Rectal smooth muscle tissue (tissue), 1 donor: ENCODE measurements around the gene RHOC.
"Not testable (repeated sequence)": the region's sequence is repeated elsewhere in the genome, so short reads cannot be mapped to it uniquely, and the experiment has no call there.

Source experiments
- H3K27ac ChIP-seq: one replicate; pipeline ENCODE4 v1.7.0; 2013; ENCODE audit warnings: low read depth, low read length, inconsistent platforms
- H3K27me3 ChIP-seq: one replicate; pipeline ENCODE4 v1.7.0; 2013; ENCODE audit warnings: low read length; ENCODE audit not compliant: control insufficient read depth, insufficient read depth
- H3K36me3 ChIP-seq: one replicate; pipeline ENCODE4 v1.7.0; 2013; ENCODE audit warnings: low read length; ENCODE audit not compliant: control insufficient read depth, insufficient read depth
- H3K4me1 ChIP-seq: one replicate; pipeline ENCODE4 v1.7.0; 2013; ENCODE audit warnings: low read length; ENCODE audit not compliant: control insufficient read depth, insufficient read depth
- H3K4me3 ChIP-seq: one replicate; pipeline ENCODE4 v1.7.0; 2013; ENCODE audit warnings: low read length
- H3K9ac ChIP-seq: one replicate; pipeline ENCODE4 v1.7.0; 2013; ENCODE audit warnings: low read length

The RHOC gene

DNA sequence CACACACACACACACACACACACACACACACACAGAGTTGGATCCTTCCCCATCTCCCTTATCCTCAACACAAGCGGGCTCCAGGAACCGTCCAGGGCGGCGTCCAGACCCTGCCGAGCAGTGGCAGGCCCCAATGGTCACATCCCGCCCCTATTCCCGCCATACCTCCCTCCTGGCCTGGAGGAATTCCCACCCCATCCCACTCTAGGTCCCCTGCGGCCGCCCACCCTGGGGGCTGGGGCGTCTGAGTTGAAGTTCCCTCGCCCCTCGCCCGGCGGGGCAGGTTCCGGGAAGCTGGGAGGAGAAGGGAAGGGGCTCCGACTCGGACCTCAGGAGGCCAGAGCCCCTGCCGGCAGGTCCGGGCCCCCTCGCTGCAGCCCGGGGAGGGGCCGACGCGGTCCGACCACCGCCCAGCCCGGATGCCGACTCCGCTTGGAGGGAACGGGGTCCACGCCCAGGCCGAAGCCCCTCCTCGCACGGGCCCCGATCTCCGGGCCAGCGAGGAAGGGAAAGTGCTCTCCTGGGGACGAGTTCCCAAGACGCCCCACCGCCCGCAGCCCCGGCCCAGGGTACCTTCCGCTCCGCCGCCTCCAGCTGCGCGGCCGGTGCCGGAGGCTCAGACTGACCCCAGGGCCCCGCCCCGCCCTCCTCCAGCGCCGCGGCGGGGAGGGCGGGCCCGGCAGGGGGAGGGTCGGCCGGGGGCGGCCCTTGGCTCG, at the start of gene RHOC:
TSS of gene RHOC (minus strand) at position 623 of the 716 bp plus-strand sequence. CDS start 3,328 bp downstream, outside the sequence.
- Histone ChIP-seq H3K27me3 (no peaks in the 10 kb centered on the region), H3K36me3 (peaks cover 7% of the 10 kb centered on the region), H3K4me1 (peaks cover 23% of the 10 kb centered on the region), H3K27ac (peak within 1 kb of the TSS; percentile 89), H3K9ac (peak within 1 kb of the TSS; percentile 77), H3K4me3 (peak within 1 kb of the TSS; percentile 79)

DNA sequence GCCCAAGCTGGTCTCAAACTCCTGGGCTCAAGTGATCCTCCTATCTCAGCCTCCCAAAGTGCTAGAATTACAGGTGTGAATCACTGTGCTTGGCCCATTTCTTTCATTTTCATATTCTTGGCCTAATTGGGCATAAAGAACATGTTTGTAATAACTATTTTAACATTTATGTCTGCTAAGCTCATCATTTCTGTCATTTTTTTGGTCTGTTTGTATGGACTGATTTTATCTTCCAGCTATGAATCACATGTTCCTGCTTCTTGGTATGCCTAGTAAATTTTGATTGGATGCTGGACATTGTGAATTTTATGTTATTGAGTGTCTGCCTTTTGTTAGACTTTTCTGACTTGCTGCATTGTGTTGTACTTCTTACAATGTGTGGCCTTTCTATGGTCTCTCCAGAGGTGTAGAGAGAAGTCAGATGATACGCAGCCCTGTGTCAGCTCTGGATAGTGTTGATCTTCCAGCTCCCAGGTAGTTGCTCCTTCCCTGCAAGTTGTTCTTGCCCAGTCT, 47.2 kb upstream of the RHOC start:
- H3K9ac ChIP-seq, result no peak overlapping the region
- H3K27ac ChIP-seq, result no peak overlapping the region
- H3K36me3 ChIP-seq, result no peaks in the 10 kb centered on the region
- no peak overlapping the region for H3K4me3 ChIP-seq
- no peaks in the 10 kb centered on the region for H3K27me3 ChIP-seq
- no peaks in the 10 kb centered on the region for H3K4me1 ChIP-seq

DNA sequence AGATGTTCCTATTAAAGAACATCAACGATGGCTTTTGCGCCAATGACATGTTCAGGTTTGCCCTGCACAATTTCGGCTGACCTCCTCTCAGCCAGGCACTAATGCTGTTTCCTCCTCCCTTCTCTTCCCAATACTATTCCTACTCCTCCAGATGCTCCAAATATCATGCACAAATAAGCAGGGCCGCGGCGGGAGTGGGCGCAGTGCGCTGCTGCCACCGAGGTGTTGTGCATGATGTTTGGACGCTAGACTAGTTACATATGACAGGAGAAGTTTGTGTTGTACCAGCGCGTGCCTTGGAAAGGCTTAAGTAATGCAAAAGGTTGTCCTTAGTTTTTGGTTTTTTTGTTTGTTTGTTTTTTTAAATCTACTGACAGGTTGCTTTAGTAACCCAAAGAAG, 41.5 kb upstream of the RHOC start:
- Histone ChIP-seq H3K9ac (no peak overlapping the region), H3K4me3 (no peak overlapping the region), H3K4me1 (peaks cover 2% of the 10 kb centered on the region), H3K27ac (no peak overlapping the region), H3K36me3 (no peaks in the 10 kb centered on the region), H3K27me3 (no peaks in the 10 kb centered on the region)

GRCh38 chr1:112744009-112744578, 37.2 kb upstream of the RHOC start:
- H3K4me1 ChIP-seq, result peaks cover 2% of the 10 kb centered on the region
- H3K27ac ChIP-seq, result no peak overlapping the region
- H3K4me3 ChIP-seq, result peak overlapping the region; percentile 37
- no peak overlapping the region for H3K9ac ChIP-seq
- no peaks in the 10 kb centered on the region for H3K36me3 ChIP-seq
- no peaks in the 10 kb centered on the region for H3K27me3 ChIP-seq

GRCh38 chr1:112743174-112744008, 36.5 kb upstream of the RHOC start:
- H3K27me3 ChIP-seq, result no peaks in the 10 kb centered on the region
- H3K9ac ChIP-seq, result no peak overlapping the region
- H3K36me3 ChIP-seq, result no peaks in the 10 kb centered on the region
- peaks cover 2% of the 10 kb centered on the region for H3K4me1 ChIP-seq
- no peak overlapping the region for H3K27ac ChIP-seq
- peak overlapping the region; percentile 37 for H3K4me3 ChIP-seq

DNA sequence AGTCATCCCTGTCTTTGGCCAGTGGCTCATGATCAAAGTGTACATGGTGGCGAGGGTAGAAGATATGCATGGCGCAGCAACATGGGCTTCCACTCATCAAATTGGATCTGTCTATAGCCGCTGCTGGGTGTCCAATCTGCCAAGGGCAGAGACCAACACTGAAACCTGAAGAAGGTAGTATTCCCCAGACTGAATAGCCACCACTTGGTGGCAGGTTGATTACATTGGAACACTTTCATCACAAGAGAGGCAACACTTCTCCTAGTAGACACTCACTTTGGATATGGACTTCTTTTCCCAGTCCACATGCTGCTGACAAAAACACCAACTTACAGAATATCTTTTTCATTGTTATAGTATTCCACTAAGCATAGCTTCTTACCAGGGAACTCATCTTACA, 30.6 kb upstream of the RHOC start:
- no peaks in the 10 kb centered on the region for H3K27me3 ChIP-seq
- no peak overlapping the region for H3K27ac ChIP-seq
- no peaks in the 10 kb centered on the region for H3K36me3 ChIP-seq
- no peaks in the 10 kb centered on the region for H3K4me1 ChIP-seq
- H3K9ac ChIP-seq, result no peak overlapping the region
- no peak overlapping the region for H3K4me3 ChIP-seq

- H3K27me3 ChIP-seq, result no peaks in the 10 kb centered on the region
- H3K4me1 ChIP-seq, result no peaks in the 10 kb centered on the region
- no peak overlapping the region for H3K27ac ChIP-seq
- no peak overlapping the region for H3K4me3 ChIP-seq
- H3K9ac ChIP-seq, result no peak overlapping the region
- H3K36me3 ChIP-seq, result no peaks in the 10 kb centered on the region
Observed at GRCh38 chr1:112735752-112736151, 28.8 kb upstream of the RHOC start.

- Histone ChIP-seq H3K9ac (no peak overlapping the region), H3K4me1 (no peaks in the 10 kb centered on the region), H3K4me3 (no peak overlapping the region), H3K27me3 (no peaks in the 10 kb centered on the region), H3K27ac (no peak overlapping the region), H3K36me3 (no peaks in the 10 kb centered on the region)
Observed at GRCh38 chr1:112731451-112731850, 24.5 kb upstream of the RHOC start.

DNA sequence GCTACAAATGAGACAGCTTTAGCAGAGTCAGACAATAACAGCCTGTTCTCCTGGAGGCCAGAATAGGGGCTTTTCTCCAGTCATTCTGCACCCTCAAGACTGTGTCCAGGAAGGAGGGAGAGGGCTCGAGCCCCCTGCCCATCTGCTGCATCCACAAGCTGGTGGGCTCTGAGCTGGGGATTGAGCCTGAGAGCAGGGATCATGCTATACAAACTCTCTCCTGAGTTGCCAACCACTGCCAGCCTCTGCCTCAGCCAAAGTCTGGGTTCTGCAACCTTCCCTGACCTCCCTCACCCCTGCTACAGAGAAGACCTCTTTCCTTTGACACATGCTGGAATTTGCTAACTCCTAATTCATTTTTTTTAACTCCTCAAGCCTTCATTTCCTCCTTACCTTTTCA, 23.0 kb upstream of the RHOC start:
- no peaks in the 10 kb centered on the region for H3K27me3 ChIP-seq
- no peak overlapping the region for H3K27ac ChIP-seq
- no peaks in the 10 kb centered on the region for H3K4me1 ChIP-seq
- H3K36me3 ChIP-seq, result no peaks in the 10 kb centered on the region
- no peak overlapping the region for H3K4me3 ChIP-seq
- H3K9ac ChIP-seq, result no peak overlapping the region

DNA sequence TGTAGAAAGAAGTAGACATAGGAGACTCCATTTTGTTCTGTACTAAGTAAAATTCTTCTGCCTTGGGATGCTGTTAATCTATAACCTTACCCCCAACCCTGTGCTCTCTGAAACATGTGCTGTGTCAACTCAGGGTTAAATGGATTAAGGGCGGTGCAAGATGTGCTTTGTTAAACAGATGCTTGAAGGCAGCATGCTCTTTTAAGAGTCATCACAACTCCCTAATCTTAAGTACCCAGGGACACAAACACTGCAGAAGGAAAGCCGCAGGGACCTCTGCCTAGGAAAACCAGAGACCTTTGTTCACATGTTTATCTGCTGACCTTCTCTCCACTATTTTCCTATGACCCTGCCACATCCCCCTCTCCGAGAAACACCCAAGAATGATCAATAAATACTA, 22.1 kb upstream of the RHOC start:
- H3K27ac ChIP-seq, H3K4me1 ChIP-seq, H3K4me3 ChIP-seq, H3K27me3 ChIP-seq, H3K9ac ChIP-seq, H3K36me3 ChIP-seq: not testable (repeated sequence)

- H3K27me3 ChIP-seq, H3K9ac ChIP-seq, H3K4me1 ChIP-seq, H3K36me3 ChIP-seq, H3K4me3 ChIP-seq, H3K27ac ChIP-seq: not testable (repeated sequence)
Observed at GRCh38 chr1:112728306-112728971, 21.5 kb upstream of the RHOC start.

GRCh38 chr1:112727716-112728115, 20.8 kb upstream of the RHOC start:
- no peaks in the 10 kb centered on the region for H3K36me3 ChIP-seq
- peaks cover 5% of the 10 kb centered on the region for H3K27me3 ChIP-seq
- H3K4me1 ChIP-seq, result no peaks in the 10 kb centered on the region
- H3K9ac ChIP-seq, result no peak overlapping the region
- H3K4me3 ChIP-seq, result no peak overlapping the region
- no peak overlapping the region for H3K27ac ChIP-seq
